Neuronal stem cell (in vitro differentiated cells): ENCODE data around the gene GNG4.
"Not testable (repeated sequence)": the region's sequence is repeated elsewhere in the genome, so short reads cannot be mapped to it uniquely, and the experiment has no call there.

ENCODE experiments used
- DNase-seq: peaks from one replicate; pipeline ENCODE4 v3.0.0-alpha.2; 2013; ENCODE audit warnings: low spot score
- H2AFZ ChIP-seq: one replicate; pipeline ENCODE4 v1.6.1; 2013; ENCODE audit warnings: mild to moderate bottlenecking, low read length, inconsistent platforms
- H2AK5ac ChIP-seq: 2 replicates; pipeline ENCODE4 v1.6.1; 2013; ENCODE audit warnings: low read depth, mild to moderate bottlenecking, inconsistent platforms, low read length, moderate library complexity, mixed read lengths
- H2BK120ac ChIP-seq: 2 replicates; pipeline ENCODE4 v1.6.1; 2013; ENCODE audit warnings: low read depth, mild to moderate bottlenecking, inconsistent platforms, low read length, moderate library complexity, mixed read lengths
- H2BK12ac ChIP-seq: one replicate; pipeline ENCODE4 v1.6.1; 2013; ENCODE audit warnings: low read length, inconsistent platforms
- H2BK15ac ChIP-seq: 2 replicates; pipeline ENCODE4 v1.6.1; 2013; ENCODE audit warnings: mild to moderate bottlenecking, low read length, inconsistent platforms, mixed read lengths
- H2BK5ac ChIP-seq: one replicate; pipeline ENCODE4 v1.6.1; 2013; ENCODE audit warnings: inconsistent platforms, mild to moderate bottlenecking, low read length, moderate library complexity
- H3K14ac ChIP-seq: one replicate; pipeline ENCODE4 v1.6.1; 2013; ENCODE audit warnings: low read length, inconsistent platforms
- H3K18ac ChIP-seq: 2 replicates; pipeline ENCODE4 v1.6.1; 2013; ENCODE audit warnings: low read length, inconsistent platforms
- H3K23ac ChIP-seq: 2 replicates; pipeline ENCODE4 v1.6.1; 2013; ENCODE audit warnings: low read depth, mild to moderate bottlenecking, mixed read lengths, low read length, inconsistent platforms; ENCODE audit not compliant: poor library complexity
- H3K27ac ChIP-seq: replicated peaks from 3 replicates; pipeline ENCODE4 v1.5.1; 2013; ENCODE audit warnings: low read length, inconsistent platforms
- H3K27me3 ChIP-seq, 3 experiments: 2 replicates each; pipeline ENCODE4 v1.6.1; 2013; ENCODE audit warnings: low read length in 3 of 3, mild to moderate bottlenecking in 2 of 3, inconsistent platforms in 1 of 3, low read depth in 1 of 3, mixed read lengths in 1 of 3, moderate library complexity in 1 of 3; ENCODE audit not compliant: control insufficient read depth in 3 of 3, insufficient read depth in 3 of 3
- H3K36me3 ChIP-seq, 2 donors: replicated peaks in 1 of 2; 2 replicates each; pipeline ENCODE4 v1.6.1; 2013; ENCODE audit warnings: low read length in 2 of 2; ENCODE audit not compliant: control insufficient read depth in 2 of 2, insufficient read depth in 2 of 2
- H3K4ac ChIP-seq: 2 replicates; pipeline ENCODE4 v1.6.1; 2013; ENCODE audit warnings: inconsistent platforms, mild to moderate bottlenecking, low read length, moderate library complexity
- H3K4me1 ChIP-seq, 2 donors: 1 replicate in 1 of 2; 2 replicates in 1 of 2; pipeline ENCODE4 v1.6.1; 2013; ENCODE audit warnings: low read length in 2 of 2, low read depth in 1 of 2; ENCODE audit not compliant: control insufficient read depth in 2 of 2, insufficient read depth in 1 of 2
- H3K4me2 ChIP-seq: one replicate; pipeline ENCODE4 v1.6.1; 2013; ENCODE audit warnings: mild to moderate bottlenecking, low read length, inconsistent platforms; ENCODE audit not compliant: insufficient read depth, poor library complexity, severe bottlenecking
- H3K4me3 ChIP-seq, 2 donors: 2 replicates each; pipeline ENCODE4 v1.5.1; 2013; ENCODE audit warnings: low read length in 2 of 2, mild to moderate bottlenecking in 2 of 2, inconsistent platforms in 1 of 2, moderate library complexity in 1 of 2
- H3K79me1 ChIP-seq: one replicate; pipeline ENCODE4 v1.6.1; 2013; ENCODE audit warnings: low read depth, mild to moderate bottlenecking, inconsistent platforms, low read length, moderate library complexity
- H3K9ac ChIP-seq: one replicate; pipeline ENCODE4 v1.6.1; 2013; ENCODE audit warnings: mild to moderate bottlenecking, low read depth, low read length, inconsistent platforms; ENCODE audit not compliant: poor library complexity
- H3K9me3 ChIP-seq, 2 donors: replicated peaks in 1 of 2; 2 replicates each; pipeline versions ENCODE3 to v1.6.1; 2013; ENCODE audit warnings: low read length in 2 of 2, mild to moderate bottlenecking in 2 of 2, inconsistent platforms in 1 of 2, low read depth in 1 of 2, mixed read lengths in 1 of 2, moderate library complexity in 1 of 2; ENCODE audit not compliant: control insufficient read depth in 2 of 2, insufficient read depth in 1 of 2
- H4K8ac ChIP-seq: one replicate; pipeline ENCODE4 v1.6.1; 2013; ENCODE audit warnings: low read depth, mild to moderate bottlenecking, inconsistent platforms, low read length, moderate library complexity
- H4K91ac ChIP-seq: one replicate; pipeline ENCODE4 v1.6.1; 2013; ENCODE audit warnings: low read length, low read depth, mild to moderate bottlenecking, inconsistent platforms; ENCODE audit not compliant: poor library complexity
- WGBS, 2 donors: extraction: QIAGEN DNeasy Blood & Tissue Kit; methylation state at CpG; one replicate each; pipeline ENCODE4 v1.1.7; 2013; ENCODE audit warnings: missing lambda C conversion rate in 2 of 2, mixed read lengths in 1 of 2; ENCODE audit not compliant: insufficient read length in 2 of 2, insufficient replicate concordance in 1 of 2; ENCODE audit errors: extremely low coverage in 2 of 2; 5-methylcytosine and 5-hydroxymethylcytosine counted together

The GNG4 gene

DNA sequence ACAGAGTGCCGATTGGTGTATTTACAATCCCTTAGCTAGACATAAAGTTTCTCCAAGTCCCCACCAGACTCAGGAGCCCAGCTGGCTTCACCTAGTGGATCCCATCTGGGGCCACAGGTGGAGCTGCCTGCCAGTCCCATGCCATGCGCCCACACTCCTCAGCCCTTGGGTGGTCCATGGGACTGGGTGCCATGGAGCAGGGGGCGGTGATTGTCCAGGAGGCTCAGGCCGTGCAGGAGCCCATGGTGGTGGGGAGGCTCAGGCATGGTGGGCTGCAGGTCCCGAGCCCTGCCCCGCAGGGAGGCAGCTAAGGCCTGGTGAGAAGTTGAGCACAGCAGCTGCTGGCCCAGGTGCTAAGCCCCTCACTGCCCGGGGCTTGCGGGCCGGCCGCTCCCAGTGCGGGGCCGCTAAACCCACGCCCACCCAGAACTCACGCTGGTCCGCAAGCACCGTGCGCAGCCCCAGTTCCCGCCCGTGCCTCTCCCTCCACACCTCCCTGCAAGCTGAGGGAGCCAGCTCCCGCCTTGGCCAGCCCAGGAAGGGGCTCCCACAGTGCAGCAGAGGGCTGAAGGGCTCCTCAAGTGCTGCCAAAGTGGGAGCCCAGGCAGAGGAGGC lies 55.2 kb downstream of the GNG4 start:
- not testable (repeated sequence) for H3K27ac ChIP-seq, H3K4ac ChIP-seq
- no CpG with 5 or more reads among the region's 20 CpGs for WGBS, 2 donors

DNA sequence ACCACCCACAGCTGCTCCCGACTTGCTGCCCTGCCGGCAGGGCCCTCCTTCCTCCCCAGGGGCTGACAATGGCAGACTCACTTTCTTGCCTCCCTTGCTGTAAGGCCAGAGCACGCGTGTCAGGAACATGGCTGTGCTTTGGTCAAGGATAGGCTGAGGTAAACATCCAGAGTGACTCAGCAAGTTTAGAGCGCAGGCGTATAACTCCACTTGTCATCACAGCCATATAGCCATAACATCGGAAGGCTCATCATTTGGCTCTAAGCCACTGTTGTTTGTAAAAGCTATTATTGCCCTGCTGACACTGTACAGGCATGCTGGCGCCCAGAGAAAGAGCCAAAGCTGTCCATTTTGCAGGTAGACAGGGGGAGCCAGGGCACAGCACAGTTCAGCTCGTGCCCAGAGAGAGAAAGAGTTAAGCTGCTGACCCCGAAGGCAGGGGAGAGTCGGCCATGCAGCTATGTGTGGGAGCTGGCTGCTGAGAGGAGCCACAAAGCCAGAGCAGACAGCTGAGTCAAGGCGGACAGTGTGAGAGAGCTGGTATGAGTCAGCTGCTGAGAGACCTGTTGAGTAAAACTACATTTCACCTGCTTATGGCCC lies 60.6 kb downstream of the GNG4 start:
- no peaks in the 10 kb centered on the region for H3K4me1 ChIP-seq
- H3K9ac ChIP-seq = peak overlapping the region; percentile 34
- H3K18ac ChIP-seq = no peak overlapping the region
- H3K4me2 ChIP-seq = no peak overlapping the region
- no peak overlapping the region for H2AK5ac ChIP-seq
- peak overlapping the region in 1 of 2 donors; percentile 62 for H3K4me3 ChIP-seq
- H4K91ac ChIP-seq = no peak overlapping the region
- WGBS, 2 donors = no CpG with 5 or more reads among the region's 12 CpGs
- H3K79me1 ChIP-seq = peaks cover 4% of the 10 kb centered on the region
- H3K27me3 ChIP-seq = no peaks in the 10 kb centered on the region
- peak overlapping the region; percentile 1 for H3K23ac ChIP-seq
- no peak overlapping the region for H3K4ac ChIP-seq
- peaks cover 10 to 60% of the 10 kb centered on the region in 2 donors for H3K36me3 ChIP-seq
- H4K8ac ChIP-seq = no peak overlapping the region
- H2BK5ac ChIP-seq = no peak overlapping the region
- H3K14ac ChIP-seq = no peak overlapping the region
- no peak overlapping the region for H2BK15ac ChIP-seq
- DNase-seq = peak; percentile 12
- H3K9me3 ChIP-seq = peaks cover 34 to 38% of the 10 kb centered on the region in 2 donors
- no peak overlapping the region for H2BK12ac ChIP-seq
- H2BK120ac ChIP-seq = no peak overlapping the region
- no peak overlapping the region for H2AFZ ChIP-seq
- H3K27ac ChIP-seq = no peak overlapping the region

More for the DNA sequence above, 55.2 kb downstream of the GNG4 start:
- not testable (repeated sequence) for H3K18ac ChIP-seq, H2AK5ac ChIP-seq, H3K4me3 ChIP-seq, H3K23ac ChIP-seq, H2AFZ ChIP-seq, H2BK120ac ChIP-seq, H3K4me1 ChIP-seq, H3K27me3 ChIP-seq, H3K14ac ChIP-seq, H4K91ac ChIP-seq, H2BK15ac ChIP-seq, H3K4me2 ChIP-seq, H2BK5ac ChIP-seq, H3K79me1 ChIP-seq, H2BK12ac ChIP-seq, H4K8ac ChIP-seq, H3K9ac ChIP-seq, DNase-seq
- peaks cover 0 to 48% of the 10 kb centered on the region in 2 donors for H3K36me3 ChIP-seq
- peaks cover 13 to 20% of the 10 kb centered on the region in 2 donors for H3K9me3 ChIP-seq

DNA sequence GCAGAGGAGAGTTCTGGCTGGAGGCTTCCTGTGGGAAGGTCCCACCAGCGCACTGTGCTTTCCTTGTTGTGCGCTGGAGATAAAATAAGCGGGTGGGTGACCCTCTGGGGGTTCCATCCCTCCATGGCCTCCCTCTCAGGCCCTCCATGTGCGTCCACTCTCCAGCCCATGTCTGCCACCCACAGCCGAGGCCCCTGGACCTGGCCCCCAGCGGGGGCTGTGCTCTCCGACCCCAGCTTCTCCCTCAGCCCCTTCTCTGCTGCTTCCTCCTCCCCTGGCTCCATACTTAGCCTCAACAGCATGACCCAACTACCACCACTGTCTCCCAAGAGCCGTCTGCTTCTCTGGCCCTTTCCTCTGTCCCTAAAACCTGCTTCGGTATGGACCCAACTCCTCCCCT lies 61.4 kb downstream of the GNG4 start:
- Histone ChIP-seq H3K18ac (no peak overlapping the region), H3K36me3 (peaks cover 10 to 64% of the 10 kb centered on the region in 2 donors), H3K4me2 (no peak overlapping the region), H2BK15ac (no peak overlapping the region), H2AFZ (no peak overlapping the region), H4K91ac (no peak overlapping the region), H3K9ac (no peak overlapping the region), H3K27me3 (no peaks in the 10 kb centered on the region), H3K4ac (no peak overlapping the region), H3K14ac (no peak overlapping the region), H3K9me3 (peaks cover 34 to 37% of the 10 kb centered on the region in 2 donors), H3K23ac (no peak overlapping the region), H2BK12ac (no peak overlapping the region), H3K4me1 (no peaks in the 10 kb centered on the region), H3K79me1 (peaks cover 2% of the 10 kb centered on the region), H2BK5ac (no peak overlapping the region), H3K27ac (no peak overlapping the region), H2AK5ac (no peak overlapping the region), H2BK120ac (no peak overlapping the region), H3K4me3 (no peak overlapping the region), H4K8ac (no peak overlapping the region)
- DNase-seq = no peak
- WGBS, 2 donors = no CpG with 5 or more reads among the region's 9 CpGs

DNA sequence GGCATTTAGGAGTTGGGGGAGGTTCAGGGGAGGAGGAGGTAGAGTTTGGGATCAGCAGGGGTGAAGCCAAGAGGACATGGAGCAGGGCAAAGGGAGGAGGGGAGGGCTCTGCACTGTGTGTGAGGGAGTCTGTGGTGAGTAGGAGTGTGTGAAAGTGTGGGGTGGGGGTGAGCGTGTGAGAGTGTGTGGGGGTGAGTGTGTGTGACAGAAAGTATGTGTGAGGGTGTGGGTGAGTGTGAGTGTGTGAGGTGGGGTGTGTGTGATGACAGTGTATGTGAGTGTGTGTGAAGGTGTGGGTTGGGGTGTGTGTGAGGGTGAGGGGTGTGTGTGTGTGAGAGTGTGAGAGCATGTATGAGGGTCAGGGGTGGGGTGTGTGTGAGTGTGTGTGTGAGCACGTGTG lies 62.6 kb downstream of the GNG4 start:
- no peak overlapping the region for H2BK120ac ChIP-seq
- peaks cover 12 to 64% of the 10 kb centered on the region in 2 donors for H3K36me3 ChIP-seq

More for the DNA sequence above, 62.6 kb downstream of the GNG4 start:
- Histone ChIP-seq H3K9me3 (peaks cover 31 to 35% of the 10 kb centered on the region in 2 donors), H3K4ac (no peak overlapping the region), H4K91ac (no peak overlapping the region), H2BK15ac (no peak overlapping the region), H3K18ac (no peak overlapping the region), H3K27me3 (no peaks in the 10 kb centered on the region), H4K8ac (no peak overlapping the region), H3K4me1 (no peaks in the 10 kb centered on the region), H2AK5ac (no peak overlapping the region), H3K4me3 (no peak overlapping the region), H2BK5ac (no peak overlapping the region), H2AFZ (no peak overlapping the region), H3K27ac (no peak overlapping the region), H3K14ac (no peak overlapping the region), H3K9ac (peak overlapping the region; percentile 24), H3K4me2 (no peak overlapping the region), H3K79me1 (no peaks in the 10 kb centered on the region), H2BK12ac (no peak overlapping the region), H3K23ac (peak overlapping the region; percentile 48)
- WGBS, 2 donors = 100% methylated on average over 1 of the region's 2 CpGs; no CpG with 5 or more reads in 1 of the 2 donors
- DNase-seq = no peak
